ENCODE results near the gene COMMD9. TPM values are rescaled to one million over a fixed set of nuclear protein-coding genes. Genes with fewer than 3 reads are reported as not detected.

Gene COMMD9
- total and polyA plus RNA-seq, 10 of the 15 experiments (the other 5 are each of a cell fraction or from before 2014, with no cell fraction given): 31.4 to 119 (median 56.2) TPM

DNA sequence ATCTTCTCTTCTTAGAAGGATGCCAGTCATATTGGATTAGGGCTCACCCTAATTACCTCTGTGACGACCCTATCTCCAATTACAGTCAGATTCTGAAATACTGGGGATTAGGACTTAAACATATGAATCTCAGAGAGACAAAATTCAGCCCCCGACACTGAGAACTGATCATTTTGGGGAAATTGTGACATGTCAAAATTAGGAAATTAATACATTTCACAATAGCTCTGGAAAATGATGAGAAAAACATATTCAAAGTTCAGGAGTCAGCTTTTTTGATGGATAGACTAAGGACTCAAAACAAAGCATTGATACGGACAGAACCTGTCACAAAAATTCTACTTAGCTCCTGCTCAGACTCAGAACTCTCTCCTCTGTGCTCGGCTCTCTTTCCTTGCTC lies 40.8 kb downstream of the COMMD9 start:
- no TSS peak for BruUV-seq (replicated peaks)
- intact Hi-C loops (cut with micrococcal nuclease; ENCODE audit: unreplicated experiment): no loop called here
- Histone ChIP-seq H3K4me1 (ENCODE audit: control insufficient read depth, insufficient read depth, low read length) (no peaks in the 10 kb centered on the region), H3K9ac (ENCODE audit: control insufficient read depth, insufficient read depth, low read length) (no peak overlapping the region), H3K4me2 (ENCODE audit: control insufficient read depth, insufficient read depth) (no peak overlapping the region), H3K79me2 (ENCODE audit: control insufficient read depth, insufficient read depth, low read length) (no peaks in the 10 kb centered on the region), H3K27me3 (replicated peaks in 1 of 2; ENCODE audit: control insufficient read depth in 2 of 2, insufficient read depth in 2 of 2, low read length in 1 of 2) (no peaks in the 10 kb centered on the region; a peak in 2 of 4 replicates), H4K20me1 (ENCODE audit: control insufficient read depth, insufficient read depth) (no peaks in the 10 kb centered on the region), H3K27ac (ENCODE audit: control insufficient read depth, insufficient read depth) (no peak overlapping the region), H3K9me3 (replicated peaks; ENCODE audit: control insufficient read depth, insufficient read depth, low read length) (no peaks in the 10 kb centered on the region), H3K36me3 (ENCODE audit: control insufficient read depth in 2 of 2, insufficient read depth in 2 of 2, low read length in 1 of 2) (no peaks in the 10 kb centered on the region), H2AFZ (ENCODE audit: control insufficient read depth, low read depth, low read length) (no peak overlapping the region), H3K4me3 (no peak overlapping the region)
- ATAC-seq: no peak
- in situ Hi-C loops (cut with MboI): no loop called here
- TF ChIP-seq ZNF274 (IDR thresholded peaks at IDR 0.05; ENCODE audit: insufficient read depth, insufficient read length) (no peak), RAD51 (IDR thresholded peaks at IDR 0.05) (no peak), SUZ12 (IDR thresholded peaks at IDR 0.05; ENCODE audit: unreplicated experiment) (no peak), RBBP5 (conservative IDR thresholded peaks at IDR 0.05) (no peak), RAD21 (IDR thresholded peaks at IDR 0.05; ENCODE audit: insufficient read depth, low read depth, low read length) (no peak), CREM (IDR thresholded peaks at IDR 0.05; ENCODE audit: low read depth) (no peak)
- TF ChIP-seq, protein P1, sequence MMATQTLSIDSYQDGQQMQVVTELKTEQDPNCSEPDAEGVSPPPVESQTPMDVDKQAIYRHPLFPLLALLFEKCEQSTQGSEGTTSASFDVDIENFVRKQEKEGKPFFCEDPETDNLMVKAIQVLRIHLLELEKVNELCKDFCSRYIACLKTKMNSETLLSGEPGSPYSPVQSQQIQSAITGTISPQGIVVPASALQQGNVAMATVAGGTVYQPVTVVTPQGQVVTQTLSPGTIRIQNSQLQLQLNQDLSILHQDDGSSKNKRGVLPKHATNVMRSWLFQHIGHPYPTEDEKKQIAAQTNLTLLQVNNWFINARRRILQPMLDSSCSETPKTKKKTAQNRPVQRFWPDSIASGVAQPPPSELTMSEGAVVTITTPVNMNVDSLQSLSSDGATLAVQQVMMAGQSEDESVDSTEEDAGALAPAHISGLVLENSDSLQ (IDR thresholded peaks at IDR 0.05): no peak
- TF ChIP-seq, protein P2, sequence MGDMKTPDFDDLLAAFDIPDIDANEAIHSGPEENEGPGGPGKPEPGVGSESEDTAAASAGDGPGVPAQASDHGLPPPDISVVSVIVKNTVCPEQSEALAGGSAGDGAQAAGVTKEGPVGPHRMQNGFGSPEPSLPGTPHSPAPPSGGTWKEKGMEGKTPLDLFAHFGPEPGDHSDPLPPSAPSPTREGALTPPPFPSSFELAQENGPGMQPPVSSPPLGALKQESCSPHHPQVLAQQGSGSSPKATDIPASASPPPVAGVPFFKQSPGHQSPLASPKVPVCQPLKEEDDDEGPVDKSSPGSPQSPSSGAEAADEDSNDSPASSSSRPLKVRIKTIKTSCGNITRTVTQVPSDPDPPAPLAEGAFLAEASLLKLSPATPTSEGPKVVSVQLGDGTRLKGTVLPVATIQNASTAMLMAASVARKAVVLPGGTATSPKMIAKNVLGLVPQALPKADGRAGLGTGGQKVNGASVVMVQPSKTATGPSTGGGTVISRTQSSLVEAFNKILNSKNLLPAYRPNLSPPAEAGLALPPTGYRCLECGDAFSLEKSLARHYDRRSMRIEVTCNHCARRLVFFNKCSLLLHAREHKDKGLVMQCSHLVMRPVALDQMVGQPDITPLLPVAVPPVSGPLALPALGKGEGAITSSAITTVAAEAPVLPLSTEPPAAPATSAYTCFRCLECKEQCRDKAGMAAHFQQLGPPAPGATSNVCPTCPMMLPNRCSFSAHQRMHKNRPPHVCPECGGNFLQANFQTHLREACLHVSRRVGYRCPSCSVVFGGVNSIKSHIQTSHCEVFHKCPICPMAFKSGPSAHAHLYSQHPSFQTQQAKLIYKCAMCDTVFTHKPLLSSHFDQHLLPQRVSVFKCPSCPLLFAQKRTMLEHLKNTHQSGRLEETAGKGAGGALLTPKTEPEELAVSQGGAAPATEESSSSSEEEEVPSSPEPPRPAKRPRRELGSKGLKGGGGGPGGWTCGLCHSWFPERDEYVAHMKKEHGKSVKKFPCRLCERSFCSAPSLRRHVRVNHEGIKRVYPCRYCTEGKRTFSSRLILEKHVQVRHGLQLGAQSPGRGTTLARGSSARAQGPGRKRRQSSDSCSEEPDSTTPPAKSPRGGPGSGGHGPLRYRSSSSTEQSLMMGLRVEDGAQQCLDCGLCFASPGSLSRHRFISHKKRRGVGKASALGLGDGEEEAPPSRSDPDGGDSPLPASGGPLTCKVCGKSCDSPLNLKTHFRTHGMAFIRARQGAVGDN (IDR thresholded peaks at IDR 0.05): no peak
- TF ChIP-seq, protein P3, sequence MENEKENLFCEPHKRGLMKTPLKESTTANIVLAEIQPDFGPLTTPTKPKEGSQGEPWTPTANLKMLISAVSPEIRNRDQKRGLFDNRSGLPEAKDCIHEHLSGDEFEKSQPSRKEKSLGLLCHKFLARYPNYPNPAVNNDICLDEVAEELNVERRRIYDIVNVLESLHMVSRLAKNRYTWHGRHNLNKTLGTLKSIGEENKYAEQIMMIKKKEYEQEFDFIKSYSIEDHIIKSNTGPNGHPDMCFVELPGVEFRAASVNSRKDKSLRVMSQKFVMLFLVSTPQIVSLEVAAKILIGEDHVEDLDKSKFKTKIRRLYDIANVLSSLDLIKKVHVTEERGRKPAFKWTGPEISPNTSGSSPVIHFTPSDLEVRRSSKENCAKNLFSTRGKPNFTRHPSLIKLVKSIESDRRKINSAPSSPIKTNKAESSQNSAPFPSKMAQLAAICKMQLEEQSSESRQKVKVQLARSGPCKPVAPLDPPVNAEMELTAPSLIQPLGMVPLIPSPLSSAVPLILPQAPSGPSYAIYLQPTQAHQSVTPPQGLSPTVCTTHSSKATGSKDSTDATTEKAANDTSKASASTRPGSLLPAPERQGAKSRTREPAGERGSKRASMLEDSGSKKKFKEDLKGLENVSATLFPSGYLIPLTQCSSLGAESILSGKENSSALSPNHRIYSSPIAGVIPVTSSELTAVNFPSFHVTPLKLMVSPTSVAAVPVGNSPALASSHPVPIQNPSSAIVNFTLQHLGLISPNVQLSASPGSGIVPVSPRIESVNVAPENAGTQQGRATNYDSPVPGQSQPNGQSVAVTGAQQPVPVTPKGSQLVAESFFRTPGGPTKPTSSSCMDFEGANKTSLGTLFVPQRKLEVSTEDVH (IDR thresholded peaks at IDR 0.05; ENCODE audit: low read depth, partially characterized antibody): no peak
- no peak for DNase-seq (ENCODE audit: low read depth, low spot score)
- ChIA-PET RAD21 (ENCODE audit: unreplicated experiment) (interaction anchor here (1.5 to 2.4 kb wide), 2 partner anchors 10 to 18 kb away, joined by 7 to 9 read pairs; no protein-coding TSS in a partner anchor), SMC1A (ENCODE audit: uncharacterized antibody, unreplicated experiment) (interaction anchor here (1.1 kb wide), 1 partner anchor 9 kb away, joined by 3 read pairs; no protein-coding TSS in a partner anchor), POLR2A (no interaction called here), CTCF (interaction anchor here (0.8 to 1.8 kb wide), 5 partner anchors 10 to 632 kb away, joined by 3 to 10 read pairs (median 3); no protein-coding TSS in a partner anchor)
- 0% methylated on average over 4 of the region's 4 CpGs for WGBS (ENCODE audit: insufficient coverage, insufficient replicate concordance, low lambda C conversion rate, missing lambda C conversion rate)
- no peak for FAIRE-seq
